Stimulated activated CD8-positive, alpha-beta memory T cell treated with anti-CD3 and anti-CD28 coated beads, Interleukin-12 subunit alpha, Interleukin-12 subunit beta, amount 100 ng/mL, for 24 hours (primary cell): ENCODE results near the gene MRPS5.
"Not testable (repeated sequence)": the region's sequence is repeated elsewhere in the genome, so short reads cannot be mapped to it uniquely, and the experiment has no call there.

Experiments used
- DNase-seq: peaks from one replicate; pipeline ENCODE4 v3.0.0-alpha.2; 2020; ENCODE audit errors: extremely low read depth

MRPS5 gene

GRCh38 chr2:95047629-95048510 lies 73.7 kb downstream of the MRPS5 start:
- DNase-seq = no peak

GRCh38 chr2:95046371-95047112 lies 75.1 kb downstream of the MRPS5 start:
- DNase-seq = no peak

GRCh38 chr2:95044601-95045000 lies 77.0 kb downstream of the MRPS5 start:
- DNase-seq = no peak

- no peak for DNase-seq
These were observed 78.1 kb downstream of the MRPS5 start for GRCh38 chr2:95043300-95044093.

GRCh38 chr2:95042472-95043271 lies 78.9 kb downstream of the MRPS5 start:
- no peak for DNase-seq

- DNase-seq = no peak
These were observed 79.7 kb downstream of the MRPS5 start for GRCh38 chr2:95041824-95042442.

GRCh38 chr2:95041060-95041823 lies 80.4 kb downstream of the MRPS5 start:
- no peak for DNase-seq

- DNase-seq = no peak
These were observed 81.2 kb downstream of the MRPS5 start for GRCh38 chr2:95040426-95040825.

GRCh38 chr2:95039978-95040377 lies 81.6 kb downstream of the MRPS5 start:
- no peak for DNase-seq

- DNase-seq = no peak
These were observed 82.2 kb downstream of the MRPS5 start for GRCh38 chr2:95039363-95039762.

GRCh38 chr2:95038635-95039298 lies 82.8 kb downstream of the MRPS5 start:
- no peak for DNase-seq

- DNase-seq = not testable (repeated sequence)
These were observed 83.6 kb downstream of the MRPS5 start for GRCh38 chr2:95037841-95038585.

GRCh38 chr2:95037384-95037839 lies 84.2 kb downstream of the MRPS5 start:
- DNase-seq = no peak

- no peak for DNase-seq
These were observed 84.8 kb downstream of the MRPS5 start for GRCh38 chr2:95036596-95037383.
